ENCODE measurements around the gene PHEX. TPM values are rescaled to one million over a fixed set of nuclear protein-coding genes. Genes with fewer than 3 reads are reported as not detected.

PHEX gene
- total and polyA plus RNA-seq, 4 donors, result 0.55 to 1.2 (median 0.77) TPM

DNA sequence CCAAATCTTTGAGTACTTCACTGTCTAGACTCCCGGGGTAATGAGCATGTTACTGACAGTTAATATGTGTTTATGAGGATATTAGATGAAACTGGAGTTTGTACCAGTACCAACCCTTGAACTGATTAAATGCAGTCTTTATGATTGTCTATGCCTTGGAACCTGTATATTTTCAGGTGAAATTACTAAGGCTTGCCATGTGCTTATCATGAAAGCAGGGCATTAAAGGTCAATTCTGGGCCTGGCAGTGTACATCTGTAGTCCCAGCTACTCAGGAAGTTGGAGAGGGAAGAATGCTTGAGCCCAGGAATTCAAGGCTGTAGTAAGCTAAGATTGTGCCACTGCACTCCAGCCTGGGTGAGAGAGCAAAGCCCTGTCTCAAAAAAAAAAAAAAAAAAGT is 27.6 kb downstream of the PHEX start:
- Histone ChIP-seq H3K27ac (ENCODE audit: low read depth, low read length) (no peak overlapping the region), H3K27me3 (ENCODE audit: control insufficient read depth, insufficient read depth, low read length) (peaks cover 3% of the 10 kb centered on the region), H3K36me3 (ENCODE audit: control insufficient read depth, insufficient read depth, low read length) (no peaks in the 10 kb centered on the region), H3K4me3 (ENCODE audit: low read depth, low read length) (no peak overlapping the region), H3K9me3 (ENCODE audit: control insufficient read depth, insufficient read depth, low read length) (no peaks in the 10 kb centered on the region), H3K4me1 (ENCODE audit: control insufficient read depth, insufficient read depth, low read length) (no peaks in the 10 kb centered on the region)
- WGBS (ENCODE audit: insufficient coverage), result 83% methylated on average over 1 of the region's 1 CpG
- no peak for DNase-seq (ENCODE audit: low read depth in 4 of 6, low spot score in 6 of 6)

DNA sequence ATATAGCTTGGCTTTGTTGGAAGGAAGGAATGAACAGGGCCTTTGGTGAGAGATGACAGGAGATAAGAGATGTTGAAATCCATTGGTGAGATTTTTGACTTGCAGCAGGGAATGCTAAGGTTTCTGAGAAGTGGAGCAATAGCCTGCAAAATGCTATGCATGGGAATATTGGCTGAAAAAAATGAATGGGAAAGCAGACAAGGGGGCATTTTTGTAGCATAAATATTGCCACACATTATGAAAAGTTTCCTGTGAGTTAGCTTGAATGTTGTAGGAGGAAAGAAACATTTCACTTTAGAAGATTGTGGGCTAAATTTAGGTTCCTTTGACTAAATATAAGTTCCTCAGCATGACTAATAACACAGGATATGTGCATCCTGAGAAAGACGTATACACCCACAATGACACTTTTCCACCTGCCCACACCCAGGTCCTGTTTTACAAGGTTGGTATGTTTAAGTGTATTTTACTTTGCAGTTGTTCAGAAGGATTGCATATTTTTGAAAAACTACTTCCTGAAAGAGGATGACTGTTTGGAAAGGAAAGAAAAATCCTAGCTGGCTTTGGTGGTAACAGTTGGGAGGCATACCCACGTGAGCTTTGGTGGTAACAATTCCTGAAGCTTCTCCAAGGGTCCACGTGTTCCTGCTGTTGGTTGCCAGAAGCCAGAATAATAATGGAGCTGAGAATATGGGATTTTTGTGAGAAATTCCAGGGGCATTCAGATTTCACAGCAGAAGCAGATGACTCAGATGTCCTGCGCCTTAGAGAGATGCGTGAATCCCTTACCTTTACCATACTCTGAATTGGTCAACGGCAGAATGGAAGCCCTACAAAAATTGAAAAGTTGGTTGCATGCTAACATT is 28.5 kb downstream of the PHEX start:
- no peak overlapping the region for H3K4me3 ChIP-seq (ENCODE audit: low read depth, low read length)
- no peak overlapping the region for H3K27ac ChIP-seq (ENCODE audit: low read depth, low read length)
- H3K9me3 ChIP-seq (ENCODE audit: control insufficient read depth, insufficient read depth, low read length), result no peaks in the 10 kb centered on the region
- H3K36me3 ChIP-seq (ENCODE audit: control insufficient read depth, insufficient read depth, low read length), result no peaks in the 10 kb centered on the region
- H3K27me3 ChIP-seq (ENCODE audit: control insufficient read depth, insufficient read depth, low read length), result peaks cover 4% of the 10 kb centered on the region
- DNase-seq (ENCODE audit: low read depth in 4 of 6, low spot score in 6 of 6), result no peak
- no peaks in the 10 kb centered on the region for H3K4me1 ChIP-seq (ENCODE audit: control insufficient read depth, insufficient read depth, low read length)
- 25% methylated on average over 1 of the region's 6 CpGs for WGBS (ENCODE audit: insufficient coverage)

DNA sequence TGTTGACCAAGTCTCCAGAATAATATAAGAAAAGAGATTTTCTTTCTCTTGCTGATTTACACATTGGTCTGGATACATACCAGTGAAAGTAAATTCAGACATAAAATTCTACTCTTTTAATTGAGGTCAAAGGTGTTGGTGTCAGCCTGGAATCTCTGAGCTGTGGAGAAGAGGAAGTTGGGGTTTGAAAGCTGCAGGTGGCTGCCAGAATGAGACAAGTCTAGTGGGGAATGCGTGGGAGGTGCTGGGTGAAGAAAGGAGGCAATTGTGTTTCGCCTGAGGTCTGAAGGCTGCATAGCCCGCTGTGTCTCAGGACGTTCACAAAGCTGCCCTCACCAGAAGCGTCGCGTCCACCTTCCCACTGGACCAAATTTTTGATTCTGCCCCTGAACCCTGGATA is 31.2 kb downstream of the PHEX start:
- peaks cover 3% of the 10 kb centered on the region for H3K27me3 ChIP-seq (ENCODE audit: control insufficient read depth, insufficient read depth, low read length)
- H3K4me3 ChIP-seq (ENCODE audit: low read depth, low read length), result no peak overlapping the region
- H3K4me1 ChIP-seq (ENCODE audit: control insufficient read depth, insufficient read depth, low read length), result no peaks in the 10 kb centered on the region
- H3K9me3 ChIP-seq (ENCODE audit: control insufficient read depth, insufficient read depth, low read length), result no peaks in the 10 kb centered on the region
- WGBS (ENCODE audit: insufficient coverage), result 25% methylated on average over 2 of the region's 7 CpGs
- H3K36me3 ChIP-seq (ENCODE audit: control insufficient read depth, insufficient read depth, low read length), result no peaks in the 10 kb centered on the region
- no peak for DNase-seq (ENCODE audit: low read depth in 4 of 6, low spot score in 6 of 6)
- no peak overlapping the region for H3K27ac ChIP-seq (ENCODE audit: low read depth, low read length)

DNA sequence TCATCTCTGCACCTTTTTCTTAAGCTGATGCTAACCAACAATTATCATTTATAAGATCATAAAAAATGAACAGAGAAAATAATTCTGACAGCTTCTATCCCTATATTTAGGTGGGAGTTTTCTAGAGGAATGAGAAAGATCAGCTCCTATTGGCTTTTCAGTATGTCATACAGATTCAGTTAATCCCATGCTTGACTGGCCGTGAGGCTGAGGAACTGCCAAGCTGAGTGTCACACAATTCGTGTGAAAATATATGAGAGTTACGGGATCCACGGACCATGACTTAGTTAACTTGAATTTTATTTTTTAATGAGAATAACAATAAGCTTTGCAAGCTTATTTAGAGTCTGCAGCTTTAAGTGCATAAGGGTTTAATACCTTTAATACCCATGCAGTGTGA is 37.5 kb downstream of the PHEX start:
- no CpG with 5 or more reads among the region's 4 CpGs for WGBS (ENCODE audit: insufficient coverage)
- Histone ChIP-seq H3K9me3 (ENCODE audit: control insufficient read depth, insufficient read depth, low read length) (no peaks in the 10 kb centered on the region), H3K36me3 (ENCODE audit: control insufficient read depth, insufficient read depth, low read length) (no peaks in the 10 kb centered on the region), H3K4me3 (ENCODE audit: low read depth, low read length) (no peak overlapping the region), H3K27me3 (ENCODE audit: control insufficient read depth, insufficient read depth, low read length) (peaks cover 7% of the 10 kb centered on the region), H3K27ac (ENCODE audit: low read depth, low read length) (no peak overlapping the region), H3K4me1 (ENCODE audit: control insufficient read depth, insufficient read depth, low read length) (no peaks in the 10 kb centered on the region)
- peak in 1 of 6 donors; percentile 8 for DNase-seq (ENCODE audit: low read depth in 4 of 6, low spot score in 6 of 6)

DNA sequence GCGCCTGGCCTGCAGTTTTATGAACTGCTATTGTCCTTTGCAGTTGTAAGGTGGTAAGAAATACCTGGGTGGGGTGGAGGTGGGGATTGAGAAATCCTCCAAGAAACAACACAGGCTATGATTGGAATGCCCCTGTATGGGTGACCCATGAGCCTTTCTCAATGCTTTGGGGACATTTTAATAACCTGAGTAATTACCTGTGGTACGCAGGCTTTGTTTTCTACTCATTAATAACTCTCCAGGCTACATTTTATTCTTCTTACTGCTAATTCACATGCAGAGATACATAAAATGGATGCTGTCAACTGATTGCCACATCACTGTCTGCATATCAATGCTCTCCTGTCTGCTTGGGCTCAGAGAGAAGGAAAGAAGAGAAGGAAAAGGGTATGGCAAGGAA is 41.8 kb downstream of the PHEX start:
- H3K9me3 ChIP-seq (ENCODE audit: control insufficient read depth, insufficient read depth, low read length), result no peaks in the 10 kb centered on the region
- peak in 1 of 6 donors; percentile 39 for DNase-seq (ENCODE audit: low read depth in 4 of 6, low spot score in 6 of 6)
- 80% methylated on average over 1 of the region's 2 CpGs for WGBS (ENCODE audit: insufficient coverage)
- no peak overlapping the region for H3K4me3 ChIP-seq (ENCODE audit: low read depth, low read length)
- no peaks in the 10 kb centered on the region for H3K36me3 ChIP-seq (ENCODE audit: control insufficient read depth, insufficient read depth, low read length)
- no peak overlapping the region for H3K27ac ChIP-seq (ENCODE audit: low read depth, low read length)
- H3K27me3 ChIP-seq (ENCODE audit: control insufficient read depth, insufficient read depth, low read length), result no peaks in the 10 kb centered on the region
- H3K4me1 ChIP-seq (ENCODE audit: control insufficient read depth, insufficient read depth, low read length), result no peaks in the 10 kb centered on the region

DNA sequence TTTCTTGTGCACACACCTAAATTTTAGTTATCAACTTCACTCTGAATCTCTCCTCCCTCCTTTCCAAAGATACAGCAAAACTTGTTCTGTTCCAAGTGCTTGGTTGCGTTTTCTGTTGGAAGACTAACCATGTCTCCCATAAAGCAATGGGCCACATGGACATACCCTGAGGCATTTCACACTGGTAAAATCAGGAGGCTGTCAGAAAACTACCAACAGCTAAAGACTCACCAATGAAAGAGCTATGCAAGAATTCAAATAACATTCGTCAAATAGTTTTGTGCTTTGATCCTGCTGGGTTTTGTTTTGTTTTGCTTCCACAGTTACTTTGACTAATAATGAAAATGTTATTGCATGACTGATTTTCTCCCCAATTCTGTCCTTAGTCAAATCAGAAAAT is 46.0 kb downstream of the PHEX start:
- no peaks in the 10 kb centered on the region for H3K27me3 ChIP-seq (ENCODE audit: control insufficient read depth, insufficient read depth, low read length)
- no peaks in the 10 kb centered on the region for H3K36me3 ChIP-seq (ENCODE audit: control insufficient read depth, insufficient read depth, low read length)
- H3K27ac ChIP-seq (ENCODE audit: low read depth, low read length), result no peak overlapping the region
- DNase-seq (ENCODE audit: low read depth in 4 of 6, low spot score in 6 of 6), result no peak
- H3K9me3 ChIP-seq (ENCODE audit: control insufficient read depth, insufficient read depth, low read length), result no peaks in the 10 kb centered on the region
- no peaks in the 10 kb centered on the region for H3K4me1 ChIP-seq (ENCODE audit: control insufficient read depth, insufficient read depth, low read length)
- WGBS (ENCODE audit: insufficient coverage), result no CpG with 5 or more reads among the region's 2 CpGs
- no peak overlapping the region for H3K4me3 ChIP-seq (ENCODE audit: low read depth, low read length)

DNA sequence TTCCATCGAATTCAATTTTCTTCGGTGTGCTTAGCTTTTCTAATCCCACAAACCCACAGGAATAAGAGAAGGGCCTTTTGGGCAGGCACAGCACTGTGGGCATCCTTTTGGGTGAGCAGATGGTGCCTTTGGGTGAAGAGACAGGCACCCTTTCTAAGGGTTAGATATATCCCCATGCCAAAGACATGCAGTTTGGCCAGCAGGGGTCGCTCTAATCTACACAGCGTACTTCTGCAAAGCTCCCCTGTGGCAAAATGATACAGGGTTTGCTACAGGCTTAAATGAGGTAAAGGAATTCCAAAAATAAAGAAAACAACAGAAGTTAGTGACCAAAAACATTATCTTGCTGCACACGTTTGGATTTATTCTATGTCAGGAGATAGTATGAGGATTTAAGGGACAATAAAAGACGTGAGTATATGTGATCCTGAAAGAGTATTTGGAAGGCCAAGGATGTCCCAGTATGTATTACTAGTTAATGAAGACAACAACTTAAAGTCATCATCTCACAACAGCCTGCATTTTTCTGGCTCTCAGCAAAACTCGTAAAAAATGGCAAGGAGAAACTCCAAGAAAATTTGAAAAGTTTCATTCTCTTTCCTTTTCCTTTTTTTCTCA is 49.5 kb downstream of the PHEX start:
- H3K36me3 ChIP-seq (ENCODE audit: control insufficient read depth, insufficient read depth, low read length), result no peaks in the 10 kb centered on the region
- H3K27ac ChIP-seq (ENCODE audit: low read depth, low read length), result no peak overlapping the region
- WGBS (ENCODE audit: insufficient coverage), result 0% methylated on average over 1 of the region's 7 CpGs
- peaks cover 2% of the 10 kb centered on the region for H3K27me3 ChIP-seq (ENCODE audit: control insufficient read depth, insufficient read depth, low read length)
- H3K9me3 ChIP-seq (ENCODE audit: control insufficient read depth, insufficient read depth, low read length), result no peaks in the 10 kb centered on the region
- no peaks in the 10 kb centered on the region for H3K4me1 ChIP-seq (ENCODE audit: control insufficient read depth, insufficient read depth, low read length)
- DNase-seq (ENCODE audit: low read depth in 4 of 6, low spot score in 6 of 6), result no peak
- no peak overlapping the region for H3K4me3 ChIP-seq (ENCODE audit: low read depth, low read length)

DNA sequence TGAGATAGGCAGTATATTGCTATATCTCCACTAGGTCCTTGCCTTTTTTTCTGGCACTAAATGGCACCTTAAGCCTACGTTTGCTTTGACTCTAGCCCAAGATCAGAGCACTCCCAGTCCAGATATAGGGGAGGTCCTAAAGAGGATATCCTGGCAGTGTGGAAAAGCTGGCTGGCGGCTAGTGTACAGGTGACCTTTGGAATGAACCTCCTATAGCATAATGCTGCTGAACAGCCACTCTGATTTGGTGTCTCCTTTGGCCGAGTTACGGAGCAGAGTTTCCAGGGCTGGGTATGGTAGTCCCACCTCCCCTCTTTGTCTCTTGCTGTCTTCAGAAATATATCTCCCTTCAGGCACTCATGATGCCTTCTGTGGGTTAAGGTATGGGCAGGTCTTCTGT is 53.9 kb downstream of the PHEX start:
- Histone ChIP-seq H3K4me1 (ENCODE audit: control insufficient read depth, insufficient read depth, low read length) (no peaks in the 10 kb centered on the region), H3K4me3 (ENCODE audit: low read depth, low read length) (no peak overlapping the region), H3K27ac (ENCODE audit: low read depth, low read length) (no peak overlapping the region), H3K36me3 (ENCODE audit: control insufficient read depth, insufficient read depth, low read length) (no peaks in the 10 kb centered on the region), H3K27me3 (ENCODE audit: control insufficient read depth, insufficient read depth, low read length) (peaks cover 2% of the 10 kb centered on the region), H3K9me3 (ENCODE audit: control insufficient read depth, insufficient read depth, low read length) (no peaks in the 10 kb centered on the region)
- no peak for DNase-seq (ENCODE audit: low read depth in 4 of 6, low spot score in 6 of 6)
- no CpG with 5 or more reads among the region's 4 CpGs for WGBS (ENCODE audit: insufficient coverage)

DNA sequence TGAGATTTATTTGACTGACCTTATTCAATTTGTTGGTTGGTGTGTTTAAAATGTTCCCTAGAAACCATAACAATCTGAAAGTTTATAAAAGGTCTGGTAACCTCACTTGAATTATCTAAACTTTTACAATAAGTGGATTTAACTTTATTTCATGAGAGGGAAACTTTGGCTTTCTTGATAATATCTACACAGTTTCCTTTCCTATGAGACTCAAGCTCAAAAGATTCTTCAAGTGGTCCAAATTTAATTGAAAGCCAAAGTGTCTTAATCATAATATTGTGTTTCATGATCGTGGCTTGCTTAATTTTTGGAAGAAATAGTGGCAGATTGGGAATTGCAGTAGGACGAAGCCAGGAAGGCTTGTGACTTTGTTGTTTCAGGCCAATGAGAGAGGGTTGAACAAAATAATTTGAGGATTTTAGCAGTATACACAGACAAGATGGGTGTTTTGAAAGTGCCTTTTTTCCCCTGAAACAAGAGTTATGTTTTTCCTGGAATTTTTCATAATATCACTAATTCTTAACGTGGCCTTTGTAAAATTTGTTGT is 55.0 kb downstream of the PHEX start:
- no peak overlapping the region for H3K27ac ChIP-seq (ENCODE audit: low read depth, low read length)
- 54% methylated on average over 2 of the region's 3 CpGs for WGBS (ENCODE audit: insufficient coverage)
- H3K27me3 ChIP-seq (ENCODE audit: control insufficient read depth, insufficient read depth, low read length), result peaks cover 2% of the 10 kb centered on the region
- no peaks in the 10 kb centered on the region for H3K9me3 ChIP-seq (ENCODE audit: control insufficient read depth, insufficient read depth, low read length)
- no peak overlapping the region for H3K4me3 ChIP-seq (ENCODE audit: low read depth, low read length)
- no peak for DNase-seq (ENCODE audit: low read depth in 4 of 6, low spot score in 6 of 6)
- no peaks in the 10 kb centered on the region for H3K4me1 ChIP-seq (ENCODE audit: control insufficient read depth, insufficient read depth, low read length)
- H3K36me3 ChIP-seq (ENCODE audit: control insufficient read depth, insufficient read depth, low read length), result no peaks in the 10 kb centered on the region

DNA sequence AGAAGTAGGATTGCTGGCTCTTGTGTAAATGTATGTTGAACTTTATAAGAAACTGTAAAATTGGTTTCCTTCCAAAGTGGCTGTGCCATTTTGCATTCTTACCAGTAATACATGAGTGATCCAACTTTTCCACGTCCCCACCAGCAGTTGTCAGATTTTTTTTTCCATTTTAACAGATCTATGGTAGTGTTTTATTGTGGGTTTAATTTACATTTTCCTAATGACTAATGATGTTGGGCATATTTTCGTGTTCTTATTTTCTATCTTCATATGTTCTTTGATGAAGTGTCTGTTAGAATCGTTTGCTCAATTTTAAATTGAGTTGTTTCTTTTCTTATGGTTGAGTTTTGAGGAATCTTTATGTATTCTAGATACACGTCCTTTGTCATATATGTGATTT is 56.2 kb downstream of the PHEX start:
- H3K36me3 ChIP-seq (ENCODE audit: control insufficient read depth, insufficient read depth, low read length), result no peaks in the 10 kb centered on the region
- no CpG with 5 or more reads among the region's 4 CpGs for WGBS (ENCODE audit: insufficient coverage)
- no peak for DNase-seq (ENCODE audit: low read depth in 4 of 6, low spot score in 6 of 6)

More for the DNA sequence above, 56.2 kb downstream of the PHEX start:
- Histone ChIP-seq H3K4me3 (ENCODE audit: low read depth, low read length) (no peak overlapping the region), H3K27me3 (ENCODE audit: control insufficient read depth, insufficient read depth, low read length) (peaks cover 2% of the 10 kb centered on the region), H3K4me1 (ENCODE audit: control insufficient read depth, insufficient read depth, low read length) (no peaks in the 10 kb centered on the region), H3K27ac (ENCODE audit: low read depth, low read length) (no peak overlapping the region), H3K9me3 (ENCODE audit: control insufficient read depth, insufficient read depth, low read length) (no peaks in the 10 kb centered on the region)

Data from spinal cord (tissue), 10 donors.